ENCODE measurements around the gene EEF1AKMT2.

DNA sequence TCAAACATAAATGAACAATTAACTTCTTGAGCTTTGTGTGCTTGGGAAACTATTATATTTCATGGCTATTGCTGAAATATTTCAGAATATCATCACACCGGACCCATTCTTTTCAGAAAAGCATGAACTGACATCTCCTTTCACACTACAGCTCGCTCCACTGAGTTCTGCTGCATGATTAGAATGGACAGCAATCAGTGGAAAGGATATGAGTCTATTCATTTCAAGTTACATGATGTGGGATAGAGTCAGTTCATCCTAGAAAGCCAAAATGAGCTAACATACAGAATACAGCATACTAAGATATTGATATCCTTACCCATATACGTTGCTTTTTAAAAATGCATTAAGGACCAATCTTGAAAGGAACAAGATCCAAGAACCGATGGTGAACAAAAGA is 46.4 kb downstream of the EEF1AKMT2 start:
- TF ChIP-seq, protein P1, sequence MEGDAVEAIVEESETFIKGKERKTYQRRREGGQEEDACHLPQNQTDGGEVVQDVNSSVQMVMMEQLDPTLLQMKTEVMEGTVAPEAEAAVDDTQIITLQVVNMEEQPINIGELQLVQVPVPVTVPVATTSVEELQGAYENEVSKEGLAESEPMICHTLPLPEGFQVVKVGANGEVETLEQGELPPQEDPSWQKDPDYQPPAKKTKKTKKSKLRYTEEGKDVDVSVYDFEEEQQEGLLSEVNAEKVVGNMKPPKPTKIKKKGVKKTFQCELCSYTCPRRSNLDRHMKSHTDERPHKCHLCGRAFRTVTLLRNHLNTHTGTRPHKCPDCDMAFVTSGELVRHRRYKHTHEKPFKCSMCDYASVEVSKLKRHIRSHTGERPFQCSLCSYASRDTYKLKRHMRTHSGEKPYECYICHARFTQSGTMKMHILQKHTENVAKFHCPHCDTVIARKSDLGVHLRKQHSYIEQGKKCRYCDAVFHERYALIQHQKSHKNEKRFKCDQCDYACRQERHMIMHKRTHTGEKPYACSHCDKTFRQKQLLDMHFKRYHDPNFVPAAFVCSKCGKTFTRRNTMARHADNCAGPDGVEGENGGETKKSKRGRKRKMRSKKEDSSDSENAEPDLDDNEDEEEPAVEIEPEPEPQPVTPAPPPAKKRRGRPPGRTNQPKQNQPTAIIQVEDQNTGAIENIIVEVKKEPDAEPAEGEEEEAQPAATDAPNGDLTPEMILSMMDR (IDR thresholded peaks at IDR 0.05), result no peak
- TF ChIP-seq EZH2 (IDR thresholded peaks at IDR 0.05), result no peak
- TF ChIP-seq EZH2phosphoT487 (IDR thresholded peaks at IDR 0.05), result no peak

Data from neural progenitor cell (in vitro differentiated cells).